Fibroblast of skin of scalp (primary cell): ENCODE data around the gene PDHX.
"Not testable (repeated sequence)": the region's sequence is repeated elsewhere in the genome, so short reads cannot be mapped to it uniquely, and the experiment has no call there.

Experiments used
- DNase-seq: peaks from one replicate; pipeline ENCODE4 v3.0.0-alpha.2; 2013

The PDHX gene

DNA sequence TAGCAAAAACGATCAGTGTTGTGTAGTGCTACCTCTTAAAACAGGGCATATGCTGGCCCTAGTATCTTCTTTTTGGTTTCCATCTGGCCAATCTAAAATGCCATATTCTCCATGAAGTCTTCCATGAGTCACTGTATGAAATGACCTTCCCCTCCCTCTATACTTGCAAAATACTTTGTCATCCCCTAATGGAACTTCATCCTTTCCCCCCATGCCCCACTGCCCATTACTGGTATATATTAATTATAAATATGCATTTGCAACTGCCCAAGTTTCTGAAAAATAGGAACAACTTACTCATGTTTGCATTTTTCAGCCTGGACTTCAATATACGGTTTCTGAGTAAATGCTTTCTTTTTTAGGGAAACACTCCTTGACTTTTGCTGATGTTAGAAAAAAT lies 4.7 kb upstream of the PDHX start:
- no peak for DNase-seq

DNA sequence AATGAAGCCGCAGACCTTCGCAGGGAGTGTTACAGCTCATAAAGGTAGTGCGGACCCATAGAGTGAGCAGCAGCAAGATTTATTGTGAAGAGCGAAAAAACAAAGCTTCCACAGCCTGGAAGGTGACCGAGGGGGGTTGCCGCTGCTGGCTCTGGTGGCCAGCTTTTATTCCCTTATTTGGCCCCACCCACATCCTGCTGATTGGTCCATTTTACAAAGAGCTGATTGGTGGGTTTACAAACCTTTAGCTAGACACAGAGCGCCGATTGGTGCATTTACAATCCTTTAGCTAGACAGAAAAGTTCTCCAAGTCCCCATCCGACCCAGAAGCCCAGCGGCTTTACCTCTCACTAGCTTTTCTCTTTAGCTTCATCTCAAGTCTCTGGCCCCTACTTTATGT lies 2.9 kb upstream of the PDHX start:
- DNase-seq: not testable (repeated sequence)

DNA sequence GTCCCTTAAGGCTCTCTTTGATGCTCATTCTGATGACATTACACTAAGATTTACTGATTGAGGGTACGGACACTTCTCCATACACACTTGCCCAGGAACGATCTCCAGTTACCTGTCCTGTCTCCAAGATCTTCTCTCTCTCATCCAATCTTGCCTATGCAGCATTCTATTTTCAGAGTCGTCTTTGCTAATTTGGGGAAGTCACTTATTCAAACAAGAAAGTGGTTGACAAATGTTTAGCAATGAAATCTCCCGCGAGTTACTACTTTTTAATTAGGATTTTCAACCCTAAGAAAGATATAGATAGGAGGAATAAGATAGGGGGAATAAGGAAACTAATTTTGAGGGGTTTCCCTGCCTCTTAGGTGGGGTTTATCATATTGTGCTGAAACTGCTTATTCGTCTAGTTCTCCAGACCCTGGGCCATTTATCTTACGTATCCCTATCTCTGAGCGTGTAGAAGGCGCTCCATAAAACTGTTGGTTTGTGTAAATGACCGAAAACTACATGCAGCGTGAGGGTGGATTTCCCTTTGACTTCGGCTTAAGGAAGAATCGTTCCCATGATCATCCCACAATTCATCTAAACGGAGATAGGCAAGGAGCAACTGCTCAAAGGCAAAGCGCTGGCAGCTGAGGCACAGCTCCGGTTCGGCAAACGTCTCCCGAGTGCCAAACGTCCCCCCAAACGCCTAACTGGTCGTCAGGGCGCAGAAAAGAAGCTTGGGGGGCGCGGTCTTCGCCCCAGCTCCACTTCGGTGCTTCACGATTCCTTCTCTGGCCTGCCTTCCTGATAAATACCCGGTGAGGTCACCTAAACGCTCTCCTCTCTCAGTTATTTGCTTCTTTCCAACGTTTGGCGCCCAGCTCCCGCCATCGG lies 1.0 kb upstream of the PDHX start:
- DNase-seq: peak; percentile 27

DNA sequence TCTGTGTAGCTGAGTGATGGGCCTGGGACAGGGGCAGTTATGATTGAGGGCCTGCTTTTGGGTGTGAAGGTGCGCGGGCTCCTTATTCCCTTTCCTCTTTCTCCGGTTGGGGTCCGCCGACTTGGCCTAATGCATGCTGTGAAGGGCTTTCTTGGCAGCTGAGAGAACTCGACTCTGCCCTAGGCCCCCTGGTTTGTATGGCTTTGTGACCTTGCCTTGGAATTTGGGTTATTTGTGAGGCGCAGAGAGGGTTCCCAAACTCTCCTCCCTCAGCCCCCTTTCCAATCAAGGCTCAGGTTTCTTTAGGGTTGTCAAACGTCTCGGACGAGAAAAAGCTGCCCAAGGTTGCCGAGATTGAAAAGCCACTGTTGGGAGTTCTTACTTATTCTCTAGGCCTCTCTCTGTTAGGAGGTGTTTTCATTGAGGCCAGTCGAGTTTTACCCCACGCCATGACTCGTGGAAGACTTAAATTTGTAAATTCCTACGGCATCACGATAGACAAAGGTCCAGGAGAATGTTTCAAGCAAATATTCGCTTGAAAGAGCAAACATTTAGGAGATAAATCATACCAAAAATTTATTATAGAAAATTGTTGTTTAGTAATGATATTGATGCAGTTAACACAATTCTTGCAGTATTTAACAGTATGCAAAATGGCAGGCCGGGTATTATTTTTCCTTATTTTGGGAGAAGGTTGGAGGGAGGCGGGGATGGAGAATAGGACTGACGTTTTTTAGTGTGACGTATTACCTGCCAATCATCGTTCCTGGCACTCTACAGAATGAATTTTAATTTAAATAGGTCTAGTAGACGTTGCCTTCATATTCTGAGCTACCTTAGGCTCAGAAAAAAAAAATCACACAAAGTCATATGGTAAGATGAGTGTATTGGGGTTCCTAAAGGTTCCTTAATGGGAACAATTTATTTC lies 689 bp downstream of the PDHX start:
- peak; percentile 8 for DNase-seq

DNA sequence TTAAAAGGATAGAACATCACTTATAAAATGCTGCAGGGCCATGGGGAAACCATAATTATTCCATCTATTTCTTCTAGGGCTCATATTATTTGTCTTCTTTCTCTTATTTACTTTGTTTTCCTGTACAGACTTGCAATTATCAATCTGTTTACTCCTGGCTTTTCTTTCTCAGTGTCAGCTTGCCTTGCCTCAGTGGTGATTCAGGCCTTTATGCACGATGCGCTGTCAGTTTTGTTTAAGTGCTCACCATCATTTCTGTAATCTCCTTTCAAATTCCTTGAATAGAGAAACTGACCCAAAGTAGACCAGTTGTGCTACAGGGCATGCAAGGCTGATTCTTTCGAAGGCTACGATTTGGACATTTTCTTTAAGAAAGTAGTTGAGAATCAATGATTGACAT lies 4.7 kb downstream of the PDHX start:
- DNase-seq: no peak

DNA sequence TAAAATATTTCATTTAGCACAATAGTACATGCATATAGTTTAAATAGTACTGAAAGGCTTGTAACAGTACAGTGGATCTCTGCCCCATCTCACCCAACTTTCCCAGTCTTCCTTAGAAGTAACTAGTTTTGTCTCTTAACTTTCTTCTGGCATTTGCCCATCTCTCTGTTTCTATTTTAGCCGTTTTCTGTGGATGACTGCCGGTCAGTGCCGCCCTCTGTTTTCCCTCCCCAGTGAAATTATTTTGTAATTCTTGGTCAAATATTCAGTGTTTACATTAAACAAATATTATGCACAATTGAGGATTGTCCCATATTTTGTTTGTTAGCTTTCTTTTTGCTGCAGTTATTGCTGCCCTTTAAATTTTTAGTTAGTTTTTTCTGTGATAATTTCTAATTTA lies 8.3 kb downstream of the PDHX start:
- DNase-seq: no peak

DNA sequence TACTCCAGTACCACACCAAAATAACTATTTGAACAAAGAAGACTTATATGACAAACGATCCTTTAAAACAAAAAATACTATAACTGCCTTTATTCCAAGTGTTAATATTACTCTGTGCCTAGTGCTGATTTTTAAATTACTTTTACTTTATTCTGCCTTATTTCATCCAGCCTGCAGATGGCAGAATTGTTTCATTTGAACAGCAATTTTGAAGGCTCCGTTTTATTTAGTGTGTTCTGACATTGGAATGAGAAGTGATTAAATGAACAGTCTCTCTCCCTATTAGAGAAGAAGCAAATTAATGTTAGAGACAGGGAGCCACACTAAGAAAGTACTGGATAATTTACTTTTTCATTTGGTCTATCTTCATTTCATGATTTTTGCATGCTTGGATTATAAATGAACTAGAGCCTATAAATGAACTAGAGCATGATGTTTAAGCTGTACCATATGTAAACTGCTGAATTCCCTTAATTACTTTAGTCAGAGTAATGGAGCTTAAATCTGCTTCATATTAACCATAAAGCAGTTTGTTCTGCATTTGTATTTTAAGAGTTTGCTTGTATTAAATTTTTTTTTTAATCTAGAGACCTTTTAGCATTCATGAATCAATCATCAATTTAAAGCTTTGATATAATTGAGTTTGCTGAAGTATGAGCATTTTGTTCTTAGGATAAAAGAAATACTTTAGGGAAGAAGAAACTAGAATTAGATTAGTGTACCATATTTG lies 9.8 kb downstream of the PDHX start:
- peak; percentile 66 for DNase-seq

DNA sequence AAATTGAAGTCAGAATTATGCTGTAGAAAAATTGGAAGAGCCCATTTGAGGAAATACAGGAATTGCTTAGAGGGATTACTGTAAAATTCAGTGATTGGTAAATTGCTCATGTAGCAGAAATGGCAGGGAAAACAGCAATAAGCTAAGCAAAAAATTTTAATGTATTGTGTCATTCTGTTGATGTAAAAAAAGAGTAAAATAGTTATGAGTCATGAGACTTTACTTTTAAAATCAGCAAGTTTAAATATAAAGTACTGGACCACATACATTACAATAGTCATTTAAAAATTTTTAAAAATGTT lies 10.4 kb downstream of the PDHX start:
- DNase-seq: peak; percentile 78

DNA sequence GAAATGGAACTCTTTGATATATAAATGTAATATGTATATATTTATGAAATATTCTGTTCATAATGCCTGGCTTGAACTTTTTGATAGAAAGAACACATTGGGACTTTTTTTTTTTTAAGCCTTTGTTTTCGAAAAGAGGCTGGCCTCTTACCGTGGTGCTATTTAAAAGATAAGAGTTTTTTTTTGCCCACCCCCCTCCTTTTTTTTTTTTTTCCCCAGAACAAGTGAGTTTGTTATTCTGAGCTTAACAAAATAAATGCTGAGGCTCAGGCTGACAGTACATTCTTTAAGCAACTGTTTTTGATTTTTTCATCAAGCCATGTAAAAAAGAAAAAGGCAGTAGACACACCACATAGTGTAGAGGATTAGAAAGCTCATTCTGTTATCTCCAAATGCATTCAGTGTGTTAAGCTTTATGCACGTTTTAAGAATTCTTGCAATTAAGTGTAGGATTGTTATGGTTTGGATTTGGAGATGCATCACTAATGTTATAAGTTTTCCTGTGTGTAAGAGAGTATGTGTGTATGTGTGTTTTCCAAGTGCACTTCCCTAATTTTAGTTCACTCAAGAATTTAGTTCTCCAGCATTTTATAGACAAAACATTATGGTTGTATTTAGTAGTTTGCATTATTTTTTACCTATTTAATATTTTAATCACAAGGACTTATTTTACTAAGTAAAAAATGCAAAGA lies 12.0 kb downstream of the PDHX start:
- DNase-seq: peak; percentile 11

DNA sequence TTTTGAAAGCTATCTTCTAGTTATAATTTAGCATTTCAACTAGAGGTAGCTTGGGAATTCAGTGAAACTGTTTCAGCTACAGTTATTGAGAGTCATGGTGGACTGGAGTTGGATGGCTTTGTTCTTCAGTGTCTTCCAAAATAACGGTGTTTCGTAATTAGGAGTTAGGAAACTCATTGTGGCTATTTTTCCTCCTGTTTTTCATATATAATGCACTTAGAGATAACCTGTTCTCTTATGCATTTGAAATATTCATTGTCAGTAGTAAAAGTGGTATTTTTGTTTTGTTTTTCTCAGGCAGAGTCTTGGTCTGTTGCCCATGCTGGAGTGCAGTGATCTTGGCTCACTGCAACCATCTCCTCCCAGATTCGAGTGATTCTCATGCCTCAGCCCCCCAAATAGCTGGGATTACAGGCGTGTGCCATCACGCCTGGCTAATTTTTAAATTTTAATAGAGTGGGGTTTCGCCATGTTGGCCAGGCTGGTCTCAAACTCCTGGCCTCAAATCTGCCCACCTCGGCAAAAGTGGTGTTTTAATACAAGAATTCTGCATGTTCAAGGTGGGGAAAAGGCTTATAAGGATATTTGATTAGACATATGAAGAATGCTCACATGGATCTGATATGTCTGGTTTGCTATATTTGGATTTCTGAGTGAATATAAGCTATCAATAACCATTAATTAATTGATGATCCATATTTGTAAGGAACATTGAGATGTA lies 12.7 kb downstream of the PDHX start:
- DNase-seq: no peak

DNA sequence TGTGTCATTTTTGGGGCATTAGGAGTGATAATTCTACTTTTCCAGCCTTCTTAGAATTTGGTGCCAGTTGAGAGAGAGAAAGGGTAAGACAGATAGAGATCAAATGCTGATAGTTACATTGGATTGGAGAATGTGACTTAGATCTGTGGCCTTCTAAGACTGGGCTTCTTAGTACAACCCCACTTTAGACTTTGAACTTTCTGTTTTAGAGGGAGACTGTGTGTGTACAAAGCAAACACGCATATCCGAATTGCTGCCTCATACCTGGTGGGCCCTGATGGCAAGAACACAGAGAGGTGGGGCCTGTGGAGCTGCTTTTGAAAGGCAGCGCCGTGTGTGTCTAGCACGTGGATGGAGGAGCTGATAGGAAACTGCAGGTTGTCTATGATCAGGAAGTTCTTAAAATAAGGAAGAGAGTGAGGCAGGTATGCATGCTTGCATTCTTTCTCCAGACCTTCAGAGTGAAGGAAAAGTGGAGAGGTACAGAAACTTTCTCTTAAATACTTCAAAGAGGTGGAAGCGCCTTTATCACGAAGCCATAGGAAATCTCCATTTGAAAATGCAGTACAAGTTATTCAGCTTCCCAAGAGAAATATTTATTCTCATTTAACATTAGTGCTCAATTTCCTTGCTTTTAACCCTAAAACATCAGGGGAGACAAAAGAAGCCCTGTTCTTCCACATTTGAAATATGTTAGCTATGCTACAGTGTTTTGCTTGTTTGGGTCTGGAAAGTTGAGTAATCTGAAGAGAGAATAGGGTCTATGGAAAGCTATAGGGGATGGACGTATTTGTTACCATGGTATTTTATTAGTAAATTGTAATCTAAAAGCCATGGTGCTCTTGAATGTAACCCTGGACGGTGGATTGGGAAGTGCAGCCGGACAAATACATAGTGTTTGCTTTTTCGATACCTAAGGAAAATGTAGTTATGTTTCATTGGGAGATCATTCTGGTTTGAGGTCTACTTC lies 13.7 kb downstream of the PDHX start:
- no peak for DNase-seq

DNA sequence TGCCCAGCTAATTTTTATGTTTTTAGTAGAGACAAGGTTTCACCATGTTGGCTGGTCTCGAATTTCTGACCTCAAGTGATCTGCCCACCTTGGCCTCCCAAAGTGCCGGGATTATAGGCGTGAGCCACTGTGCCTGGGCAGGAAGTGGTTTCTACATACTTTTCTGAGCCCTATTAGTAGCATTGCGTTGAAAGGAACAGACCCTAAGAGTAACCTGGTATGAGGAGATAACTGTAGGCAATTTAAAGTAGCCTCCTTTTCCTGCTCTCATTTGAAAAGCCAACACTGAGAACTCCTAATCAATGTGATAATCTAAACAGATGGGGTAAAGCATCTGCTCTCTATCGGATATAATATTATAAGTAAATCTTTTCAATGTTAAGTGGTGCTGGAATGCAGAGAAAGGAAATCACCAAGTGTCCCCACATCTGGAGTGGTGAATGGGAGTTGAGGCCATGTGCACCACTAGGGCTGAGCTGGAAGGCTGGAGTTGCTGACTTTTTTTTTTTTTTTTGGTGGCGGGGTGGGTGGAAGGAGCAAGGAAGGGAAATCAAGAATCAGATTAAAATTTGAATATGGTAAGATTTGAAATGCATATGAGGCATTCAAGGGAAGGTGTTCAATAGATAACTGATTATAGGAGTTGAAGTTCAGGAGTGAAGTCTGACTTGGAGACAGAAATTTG lies 20.7 kb downstream of the PDHX start:
- no peak for DNase-seq

DNA sequence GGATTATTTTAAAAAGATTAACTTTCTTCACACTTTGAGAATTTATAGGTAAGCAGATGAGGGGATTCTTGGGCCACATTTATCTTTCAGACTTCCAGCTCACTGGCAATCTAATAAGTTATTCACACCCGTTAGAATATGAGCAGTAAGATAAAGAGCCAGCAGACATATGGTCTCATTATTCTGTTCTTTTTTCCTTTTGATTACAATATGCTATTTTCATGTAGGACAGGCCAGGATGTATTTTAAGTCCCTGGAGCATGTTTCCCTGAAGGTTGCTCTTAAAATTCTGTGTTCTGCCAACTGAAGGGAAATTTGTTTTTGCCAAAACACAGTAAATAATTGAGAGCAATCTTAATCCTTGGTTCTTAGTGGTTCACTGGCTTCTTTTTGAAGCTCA lies 22.2 kb downstream of the PDHX start:
- no peak for DNase-seq

DNA sequence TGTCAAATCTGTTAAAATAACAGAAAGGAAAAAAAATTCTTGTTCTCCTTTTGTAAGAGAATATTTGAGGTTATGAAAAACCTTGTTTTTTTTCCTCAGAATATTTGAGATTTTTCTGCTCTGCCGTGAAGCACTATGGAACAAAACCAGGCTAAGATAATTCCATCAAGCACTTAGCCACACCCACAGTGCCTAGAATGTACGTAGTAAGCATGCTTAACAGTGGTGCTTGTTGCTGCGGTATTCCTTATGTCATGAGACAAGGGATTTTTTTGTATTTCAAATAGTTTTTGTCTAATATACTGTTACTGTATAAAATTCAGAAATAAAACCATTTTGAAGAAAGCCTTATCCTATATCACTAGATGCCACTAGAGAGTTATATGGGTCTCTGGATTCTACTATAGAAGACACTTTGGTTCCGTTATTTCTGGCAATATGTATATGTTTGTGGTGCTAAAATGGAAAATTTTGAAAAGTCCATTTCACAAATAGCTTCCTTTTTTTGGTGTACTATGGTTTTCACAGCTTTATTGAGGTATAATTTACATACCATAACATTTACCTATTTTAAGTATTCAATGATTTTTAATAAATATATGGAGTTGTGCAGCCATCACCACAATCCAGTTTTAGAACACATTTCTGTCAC lies 23.7 kb downstream of the PDHX start:
- DNase-seq: peak; percentile 82

DNA sequence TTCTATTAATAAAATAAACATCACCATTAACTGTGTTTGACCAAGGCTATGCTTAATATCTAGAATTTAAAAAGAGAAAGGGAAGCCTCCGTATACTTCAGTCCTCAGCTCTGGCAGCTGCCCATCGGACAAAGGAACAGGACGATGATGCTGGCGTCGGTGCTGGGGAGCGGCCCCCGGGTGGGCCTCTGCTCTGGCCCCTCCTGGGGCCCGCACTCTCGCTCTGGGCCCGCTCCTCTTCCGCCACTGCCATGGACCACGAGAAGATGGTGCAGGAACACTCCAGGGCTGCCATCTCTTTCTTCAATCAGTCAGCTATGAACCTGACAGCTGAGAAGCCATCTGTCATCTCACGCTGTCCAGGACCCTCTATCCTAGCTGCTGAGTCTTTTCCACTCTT lies 25.3 kb downstream of the PDHX start:
- DNase-seq: no peak

DNA sequence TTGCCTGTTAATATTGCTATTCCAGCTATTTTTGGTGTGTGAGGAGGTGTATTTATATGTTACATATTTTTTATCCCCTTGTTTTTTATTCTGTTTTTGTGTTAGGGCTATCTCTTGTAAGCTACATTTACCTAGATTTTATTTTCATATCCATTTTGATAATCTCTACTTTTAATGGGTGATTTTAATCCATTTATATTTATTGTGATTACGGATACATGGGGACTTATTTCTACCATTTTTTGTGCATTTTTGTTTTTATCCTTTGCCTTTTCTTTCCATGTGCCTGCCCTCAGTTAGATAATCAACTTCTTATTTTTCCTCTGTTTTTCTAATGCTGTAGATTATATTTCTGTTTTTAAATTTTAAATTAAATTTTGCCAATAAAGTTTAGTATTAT lies 28.3 kb downstream of the PDHX start:
- no peak for DNase-seq

DNA sequence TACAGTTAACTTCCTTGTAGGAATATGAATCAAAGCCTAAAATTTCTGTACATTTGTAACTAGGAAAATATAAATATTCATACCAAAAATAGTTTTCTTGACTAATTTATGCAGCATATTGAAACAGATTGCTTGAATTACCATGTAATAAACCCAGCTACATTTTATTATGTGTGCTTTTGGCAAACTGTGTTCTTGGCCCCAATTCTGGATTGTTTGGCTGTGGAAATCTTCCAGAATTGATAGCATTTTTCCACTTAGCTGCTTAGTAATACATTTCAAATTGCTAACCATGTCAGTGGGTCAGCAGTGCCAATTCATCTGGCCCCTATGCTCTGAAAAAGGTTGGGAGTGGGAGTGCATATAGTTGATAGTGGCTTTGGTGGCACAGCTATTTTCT lies 32.3 kb downstream of the PDHX start:
- DNase-seq: peak; percentile 46

DNA sequence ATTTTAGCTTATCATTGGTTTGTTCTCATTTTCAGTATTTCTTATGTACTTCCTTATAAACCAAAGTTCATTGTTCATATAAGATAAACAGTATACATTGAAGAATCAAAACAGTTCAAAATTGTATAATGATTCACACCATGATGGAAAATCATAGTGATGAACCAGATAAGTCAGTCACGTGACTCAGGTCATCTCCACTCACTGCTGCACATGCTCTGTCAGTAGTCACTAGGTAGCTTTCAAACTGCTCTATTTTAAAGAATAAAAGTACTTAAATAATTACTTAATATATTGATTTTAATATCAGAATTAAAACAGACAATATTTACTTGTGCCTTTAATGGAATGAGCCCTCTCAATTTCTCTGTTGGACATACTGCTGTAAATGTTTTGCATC lies 37.5 kb downstream of the PDHX start:
- no peak for DNase-seq

DNA sequence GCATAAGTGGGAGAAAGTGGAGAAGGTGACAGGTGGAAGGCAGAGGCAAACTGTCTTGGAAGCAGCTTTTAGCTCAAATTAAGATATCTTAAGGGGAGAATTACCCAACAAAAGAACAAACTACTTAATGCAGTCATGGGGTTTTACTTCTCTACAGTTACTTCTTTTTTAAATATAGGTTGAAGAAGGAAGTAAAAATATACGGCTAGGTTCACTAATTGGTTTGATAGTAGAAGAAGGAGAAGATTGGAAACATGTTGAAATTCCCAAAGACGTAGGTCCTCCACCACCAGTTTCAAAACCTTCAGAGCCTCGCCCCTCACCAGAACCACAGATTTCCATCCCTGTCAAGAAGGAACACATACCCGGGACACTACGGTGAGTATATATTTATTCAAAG lies 40.8 kb downstream of the PDHX start:
- DNase-seq: no peak

DNA sequence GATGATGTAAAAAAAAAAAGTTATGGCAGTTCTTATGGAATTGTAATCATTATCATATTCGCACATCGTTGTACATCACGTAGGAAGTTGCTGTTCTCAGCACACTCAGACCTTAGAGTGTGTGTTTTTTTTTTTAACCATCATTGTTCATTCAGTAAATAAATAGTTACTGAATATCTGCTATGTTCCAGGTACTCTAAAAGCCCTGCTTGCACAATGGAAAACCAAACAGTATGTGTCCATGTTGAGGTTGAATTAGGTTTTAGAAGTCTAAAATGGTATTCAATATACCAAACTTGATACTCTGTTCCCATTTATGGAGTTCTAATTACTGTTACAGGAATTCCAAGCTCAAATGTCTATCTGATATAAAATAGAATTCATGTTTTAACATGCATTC lies 41.2 kb downstream of the PDHX start:
- DNase-seq: no peak
